Stomach (tissue), 9 donors: Measurements from ENCODE around the gene ATP6V1G3. TPM values are rescaled to one million over a fixed set of nuclear protein-coding genes. Genes with fewer than 3 reads are reported as not detected.

Experiments used
- DNase-seq, 2 donors: peaks; one replicate each; pipeline versions ENCODE4 v3.0.0 to v3.0.0-alpha.2; 2013 to 2019
- H3K27ac ChIP-seq, 5 donors: fragments of 200-600 bp in 4 of 5; sonication (generic) in 4 of 5; one replicate each; pipeline ENCODE4 v1.5.1; 2013 to 2019; ENCODE audit warnings: mild to moderate bottlenecking in 1 of 5, moderate library complexity in 1 of 5
- H3K27me3 ChIP-seq, 3 donors: fragments of 200-600 bp; sonication (generic); one replicate each; pipeline ENCODE4 v1.5.1; 2017 to 2019; ENCODE audit warnings: mixed run types in 1 of 3
- H3K36me3 ChIP-seq, 4 donors: fragments of 200-600 bp; sonication (generic); 1 replicate in 3 of 4; 2 replicates in 1 of 4; pipeline ENCODE4 v1.5.1; 2016 to 2019
- H3K4me1 ChIP-seq, 4 donors: fragments of 200-600 bp; sonication (generic); one replicate each; pipeline ENCODE4 v1.5.1; 2016 to 2019
- H3K4me3 ChIP-seq, 4 donors: fragments of 200-600 bp; sonication (generic) in 3 of 4; one replicate each; pipeline ENCODE4 v1.5.1; 2016 to 2019; ENCODE audit warnings: mild to moderate bottlenecking in 1 of 4
- H3K9me3 ChIP-seq, 4 donors: fragments of 200-600 bp; sonication (generic); one replicate each; pipeline ENCODE4 v1.5.1; 2016 to 2019
- CTCF ChIP-seq, 7 experiments: fragments of 450-650 bp in 4 of 7; fragments of 200-600 bp in 3 of 7; sonication (generic) in 3 of 7; IDR thresholded peaks; one replicate each; pipeline ENCODE4 v1.5.1; 2016 to 2019; ENCODE audit warnings: antibody characterized with exemption in 7 of 7, control low read depth in 2 of 7, mild to moderate bottlenecking in 1 of 7
- EP300 ChIP-seq: sonication (generic); formaldehyde crosslinking; IDR thresholded peaks from one replicate; pipeline ENCODE4 v1.6.1; 2017; ENCODE audit warnings: antibody characterized with exemption
- POLR2A ChIP-seq, 4 donors: fragments of 450-650 bp; IDR thresholded peaks; one replicate each; pipeline ENCODE4 v1.6.1; 2016; ENCODE audit warnings: antibody characterized with exemption in 4 of 4, control low read depth in 2 of 4, mild to moderate bottlenecking in 1 of 4, moderate library complexity in 1 of 4
- POLR2AphosphoS5 ChIP-seq, 3 donors: sonication (generic); formaldehyde crosslinking; IDR thresholded peaks; one replicate each; pipeline ENCODE4 v1.6.1; 2016; ENCODE audit warnings: antibody characterized with exemption in 3 of 3
- WGBS, 5 donors: extraction: QIAGEN DNeasy Blood & Tissue Kit in 3 of 5; methylation state at CpG; one replicate each; pipeline versions ENCODE4 v1.1.5 to v1.1.7; 2013 to 2018; 5-methylcytosine and 5-hydroxymethylcytosine counted together
- intact Hi-C: fragments of 100-400 bp; cut with DNase I; formaldehyde crosslinking; loops from one replicate; pipeline ENCODE4 v1.15.1; 2023; ENCODE audit warnings: low total_unique reads
- polyA plus RNA-seq, 3 donors: library from polyadenylated mRNA; stranded (reverse); fragments of 200-250 nt; gene quantifications; one replicate each; pipeline ENCODE4 v1.2.3, GENCODE V29; 2013
- total RNA-seq, 5 donors: library from RNA; depleted of rRNA; stranded (reverse); fragments of >200 nt; gene quantifications; one replicate each; pipeline versions ENCODE4 v1.1.0 to v1.2.3, GENCODE V29; 2014 to 2016
- donor health status: healthy with polysubstance abuse.
- donor health status: Bipolar disorder and iron deficiency.
- donor health status: healthy.

The ATP6V1G3 gene
- total and polyA plus RNA-seq, 8 donors, result not detected

GRCh38 chr1:198495631-198496030 is 44.8 kb downstream of the ATP6V1G3 start:
- Histone ChIP-seq H3K4me3 (no peak overlapping the region), H3K27ac (no peak overlapping the region), H3K9me3 (no peaks in the 10 kb centered on the region), H3K27me3 (no peaks in the 10 kb centered on the region), H3K4me1 (no peaks in the 10 kb centered on the region), H3K36me3 (no peaks in the 10 kb centered on the region)
- 41 to 56% (median 50%) methylated on average over 3 of the region's 3 CpGs for WGBS, 5 donors
- TF ChIP-seq POLR2AphosphoS5 (IDR thresholded peaks at IDR 0.05) (no peak), EP300 (no peak), POLR2A (IDR thresholded peaks at IDR 0.05) (no peak), CTCF (IDR thresholded peaks at IDR 0.05) (no peak)
- DNase-seq, result no peak
- intact Hi-C loops, result no loop called here

GRCh38 chr1:198494658-198495103 is 45.8 kb downstream of the ATP6V1G3 start:
- no peaks in the 10 kb centered on the region for H3K36me3 ChIP-seq
- no peak for TF ChIP-seq POLR2AphosphoS5 (IDR thresholded peaks at IDR 0.05)
- H3K4me1 ChIP-seq, result no peaks in the 10 kb centered on the region
- no peak overlapping the region for H3K4me3 ChIP-seq
- intact Hi-C loops, result no loop called here
- WGBS, 5 donors, result 94 to 99% (median 96%) methylated on average over 7 to 13 of the region's 13 CpGs
- no peak overlapping the region for H3K27ac ChIP-seq
- H3K27me3 ChIP-seq, result no peaks in the 10 kb centered on the region
- no peak for DNase-seq
- H3K9me3 ChIP-seq, result no peaks in the 10 kb centered on the region

GRCh38 chr1:198494139-198494538 is 46.3 kb downstream of the ATP6V1G3 start:
- Histone ChIP-seq H3K4me1 (no peaks in the 10 kb centered on the region), H3K36me3 (no peaks in the 10 kb centered on the region), H3K27me3 (no peaks in the 10 kb centered on the region), H3K4me3 (no peak overlapping the region), H3K9me3 (no peaks in the 10 kb centered on the region), H3K27ac (no peak overlapping the region)
- intact Hi-C loops, result no loop called here
- no peak for TF ChIP-seq CTCF (IDR thresholded peaks at IDR 0.05)
- 91 to 96% (median 94%) methylated on average over 4 to 5 of the region's 5 CpGs for WGBS, 5 donors
- DNase-seq, result no peak

- no peaks in the 10 kb centered on the region for H3K36me3 ChIP-seq
- H3K9me3 ChIP-seq, result no peaks in the 10 kb centered on the region
- no peaks in the 10 kb centered on the region for H3K27me3 ChIP-seq
- H3K4me1 ChIP-seq, result no peaks in the 10 kb centered on the region
- WGBS, 5 donors, result 85 to 98% (median 95%) methylated on average over 6 to 10 of the region's 10 CpGs
- no peak for DNase-seq
- TF ChIP-seq EP300, result no peak
- no peak for TF ChIP-seq POLR2AphosphoS5 (IDR thresholded peaks at IDR 0.05)
- no peak for TF ChIP-seq CTCF (IDR thresholded peaks at IDR 0.05)
- TF ChIP-seq POLR2A (IDR thresholded peaks at IDR 0.05), result no peak
- intact Hi-C loops, result no loop called here
- no peak overlapping the region for H3K27ac ChIP-seq
- H3K4me3 ChIP-seq, result no peak overlapping the region
These were observed 47.2 kb downstream of the ATP6V1G3 start for GRCh38 chr1:198493329-198493728.

- no peaks in the 10 kb centered on the region for H3K36me3 ChIP-seq
- H3K27me3 ChIP-seq, result no peaks in the 10 kb centered on the region
- DNase-seq, result no peak
- no peaks in the 10 kb centered on the region for H3K4me1 ChIP-seq
- H3K27ac ChIP-seq, result no peak overlapping the region
- H3K4me3 ChIP-seq, result no peak overlapping the region
- no peak for TF ChIP-seq CTCF (IDR thresholded peaks at IDR 0.05)
- no peak for TF ChIP-seq POLR2A (IDR thresholded peaks at IDR 0.05)
- no peak for TF ChIP-seq EP300
- TF ChIP-seq POLR2AphosphoS5 (IDR thresholded peaks at IDR 0.05), result no peak
- H3K9me3 ChIP-seq, result no peaks in the 10 kb centered on the region
- intact Hi-C loops, result no loop called here
- 63 to 84% (median 76%) methylated on average over 1 of the region's 1 CpG for WGBS, 5 donors
These were observed 47.6 kb downstream of the ATP6V1G3 start for GRCh38 chr1:198492872-198493271.
